Subcutaneous adipose tissue (tissue), 4 donors: ENCODE measurements around the gene BEND5. TPM values are rescaled to one million over a fixed set of nuclear protein-coding genes. Genes with fewer than 3 reads are reported as not detected.

Experiments
- total RNA-seq, 4 donors: library from RNA; depleted of rRNA; stranded (reverse); fragments of >200 nt; gene quantifications; one replicate each; pipeline ENCODE4 v1.1.0, GENCODE V29; 2016
- TF ChIP-seq, protein P1 (sequence below): fragments of 450-650 bp; IDR thresholded peaks from one replicate; pipeline ENCODE4 v1.5.1; 2016; ENCODE audit warnings: low read depth, mild to moderate bottlenecking, control low read depth, antibody characterized with exemption, moderate library complexity

BEND5 gene, protein sequence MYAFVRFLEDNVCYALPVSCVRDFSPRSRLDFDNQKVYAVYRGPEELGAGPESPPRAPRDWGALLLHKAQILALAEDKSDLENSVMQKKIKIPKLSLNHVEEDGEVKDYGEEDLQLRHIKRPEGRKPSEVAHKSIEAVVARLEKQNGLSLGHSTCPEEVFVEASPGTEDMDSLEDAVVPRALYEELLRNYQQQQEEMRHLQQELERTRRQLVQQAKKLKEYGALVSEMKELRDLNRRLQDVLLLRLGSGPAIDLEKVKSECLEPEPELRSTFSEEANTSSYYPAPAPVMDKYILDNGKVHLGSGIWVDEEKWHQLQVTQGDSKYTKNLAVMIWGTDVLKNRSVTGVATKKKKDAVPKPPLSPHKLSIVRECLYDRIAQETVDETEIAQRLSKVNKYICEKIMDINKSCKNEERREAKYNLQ
- total RNA-seq = 1 to 10 TPM; 2.4 to 5.1 (median 3.6) TPM

DNA sequence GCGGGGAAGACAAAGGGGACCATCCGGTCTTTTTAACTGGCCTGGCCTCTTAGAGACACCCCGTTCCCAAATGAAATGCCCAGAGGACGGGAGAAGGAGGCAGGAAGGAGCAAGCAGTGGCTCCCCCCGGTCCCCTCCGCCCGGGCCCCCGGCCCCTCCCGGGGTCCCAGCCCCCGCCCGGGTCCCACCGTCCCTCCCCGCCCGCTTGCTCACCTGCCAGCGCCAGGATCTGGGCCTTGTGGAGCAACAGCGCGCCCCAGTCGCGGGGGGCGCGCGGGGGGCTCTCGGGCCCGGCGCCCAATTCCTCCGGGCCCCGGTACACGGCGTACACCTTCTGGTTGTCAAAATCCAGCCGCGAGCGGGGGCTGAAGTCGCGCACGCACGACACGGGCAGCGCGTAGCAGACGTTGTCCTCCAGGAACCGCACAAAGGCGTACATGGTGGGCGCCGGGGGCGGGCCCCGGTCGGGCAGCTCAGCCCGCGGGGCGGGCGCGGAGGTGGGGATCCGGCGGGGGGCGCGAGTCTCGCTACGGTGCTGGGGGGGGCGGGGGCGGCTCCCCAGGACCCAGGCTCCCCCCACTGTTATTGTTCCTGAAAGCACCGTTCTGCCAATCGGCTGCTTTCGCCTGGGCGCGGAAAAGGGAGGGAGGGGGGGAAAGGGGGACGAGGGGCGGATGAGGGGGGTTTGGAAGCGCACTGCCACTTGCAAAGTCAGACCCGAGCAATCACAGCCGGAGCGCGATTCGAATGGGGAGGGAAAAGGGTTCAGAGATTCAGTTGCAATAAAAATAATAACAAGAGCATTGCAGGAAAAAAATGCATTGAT is at the start of gene BEND5:
Gene BEND5, minus strand, starts transcription at position 499 of the 826 bp plus-strand sequence. Its CDS starts 60 bp downstream, at position 439.
- TF ChIP-seq, protein P1, sequence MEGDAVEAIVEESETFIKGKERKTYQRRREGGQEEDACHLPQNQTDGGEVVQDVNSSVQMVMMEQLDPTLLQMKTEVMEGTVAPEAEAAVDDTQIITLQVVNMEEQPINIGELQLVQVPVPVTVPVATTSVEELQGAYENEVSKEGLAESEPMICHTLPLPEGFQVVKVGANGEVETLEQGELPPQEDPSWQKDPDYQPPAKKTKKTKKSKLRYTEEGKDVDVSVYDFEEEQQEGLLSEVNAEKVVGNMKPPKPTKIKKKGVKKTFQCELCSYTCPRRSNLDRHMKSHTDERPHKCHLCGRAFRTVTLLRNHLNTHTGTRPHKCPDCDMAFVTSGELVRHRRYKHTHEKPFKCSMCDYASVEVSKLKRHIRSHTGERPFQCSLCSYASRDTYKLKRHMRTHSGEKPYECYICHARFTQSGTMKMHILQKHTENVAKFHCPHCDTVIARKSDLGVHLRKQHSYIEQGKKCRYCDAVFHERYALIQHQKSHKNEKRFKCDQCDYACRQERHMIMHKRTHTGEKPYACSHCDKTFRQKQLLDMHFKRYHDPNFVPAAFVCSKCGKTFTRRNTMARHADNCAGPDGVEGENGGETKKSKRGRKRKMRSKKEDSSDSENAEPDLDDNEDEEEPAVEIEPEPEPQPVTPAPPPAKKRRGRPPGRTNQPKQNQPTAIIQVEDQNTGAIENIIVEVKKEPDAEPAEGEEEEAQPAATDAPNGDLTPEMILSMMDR = no peak

DNA sequence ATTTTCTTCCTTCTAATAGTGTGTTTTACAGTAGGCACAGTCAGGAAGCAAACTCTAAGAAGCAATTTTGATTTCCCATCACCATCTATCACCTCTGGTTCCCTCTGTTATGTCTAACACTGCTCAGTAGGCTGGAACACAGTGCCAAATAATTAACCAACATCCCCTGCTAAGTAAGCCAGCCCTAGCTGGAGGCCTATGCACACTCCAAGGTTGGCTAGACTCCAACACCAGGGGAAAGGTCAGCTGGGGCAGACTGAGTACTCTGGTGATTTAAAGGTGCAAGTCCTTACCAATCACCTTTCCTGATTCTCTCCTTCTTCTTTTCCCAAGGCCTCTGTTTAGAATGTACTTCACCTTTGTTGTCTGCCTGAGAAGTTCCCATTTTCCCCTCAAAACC is 46.5 kb upstream of the BEND5 start:
- TF ChIP-seq, protein P1 = no peak

DNA sequence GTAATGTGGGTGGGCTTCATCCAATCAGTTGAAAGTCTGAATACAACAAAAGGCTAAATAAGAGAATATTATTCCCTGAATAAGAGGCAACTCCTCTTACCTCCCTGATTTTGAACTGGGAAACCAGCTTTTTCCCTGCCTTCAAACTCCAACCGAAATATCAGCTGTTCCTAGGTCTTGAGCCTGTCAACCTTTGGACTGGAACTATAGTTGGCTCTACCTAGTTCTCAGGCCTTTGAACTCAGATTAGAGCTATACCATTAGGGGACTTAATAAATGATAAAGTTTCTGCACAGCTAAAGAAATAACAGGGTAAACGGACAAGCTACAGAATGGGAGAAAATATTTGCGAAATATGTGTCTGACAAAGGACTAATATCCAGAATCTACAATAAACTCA is 43.8 kb upstream of the BEND5 start:
- TF ChIP-seq, protein P1 = no peak

DNA sequence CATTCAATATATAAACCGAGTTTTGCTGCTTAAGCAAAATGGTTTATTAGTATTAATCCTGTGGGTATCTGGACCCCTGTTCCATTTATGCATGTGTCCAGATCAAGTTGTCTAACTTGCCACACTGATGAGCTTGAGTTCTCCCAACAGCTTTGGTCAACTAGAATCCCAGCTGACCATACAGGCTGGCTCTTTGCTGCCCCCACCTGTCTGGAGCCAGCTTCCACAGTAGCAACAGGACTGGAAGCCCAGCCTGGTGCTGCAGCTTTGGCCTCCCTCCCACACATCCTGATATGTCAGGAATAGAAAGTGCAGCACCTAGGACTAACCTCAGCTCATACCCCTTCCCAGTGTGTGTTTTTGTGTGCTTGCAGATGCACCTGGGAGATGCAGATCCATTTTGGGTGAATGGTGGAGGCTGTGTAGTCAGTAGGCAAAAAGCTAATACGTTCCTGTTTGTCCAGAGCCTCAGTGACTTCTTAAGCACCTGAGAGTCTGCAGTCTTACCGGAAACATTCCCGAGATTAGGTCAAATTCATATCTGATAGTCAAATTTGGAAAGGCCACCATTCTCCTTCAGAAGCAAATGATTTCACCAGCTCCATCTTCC is 40.9 kb upstream of the BEND5 start:
- TF ChIP-seq, protein P1 = no peak

DNA sequence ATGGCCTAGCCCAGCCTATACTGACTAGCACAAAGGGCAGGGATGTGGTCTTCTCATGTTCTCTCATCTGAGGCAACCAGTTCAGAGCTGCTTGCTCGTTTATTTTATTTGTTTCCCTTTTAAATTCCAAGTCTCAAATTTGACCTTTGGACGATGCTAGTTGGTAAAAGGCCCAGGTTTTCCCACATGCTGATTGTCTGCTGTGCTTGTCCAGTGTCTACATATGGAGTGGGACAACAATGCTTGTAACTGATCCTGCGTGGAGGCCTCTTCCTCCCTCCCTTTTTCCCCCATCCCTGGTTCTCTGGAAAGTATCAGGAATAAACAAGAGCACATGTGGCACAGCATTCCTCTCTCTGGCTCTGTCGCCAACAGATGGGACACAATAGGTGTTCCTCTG is 34.0 kb upstream of the BEND5 start:
- TF ChIP-seq, protein P1 = no peak

DNA sequence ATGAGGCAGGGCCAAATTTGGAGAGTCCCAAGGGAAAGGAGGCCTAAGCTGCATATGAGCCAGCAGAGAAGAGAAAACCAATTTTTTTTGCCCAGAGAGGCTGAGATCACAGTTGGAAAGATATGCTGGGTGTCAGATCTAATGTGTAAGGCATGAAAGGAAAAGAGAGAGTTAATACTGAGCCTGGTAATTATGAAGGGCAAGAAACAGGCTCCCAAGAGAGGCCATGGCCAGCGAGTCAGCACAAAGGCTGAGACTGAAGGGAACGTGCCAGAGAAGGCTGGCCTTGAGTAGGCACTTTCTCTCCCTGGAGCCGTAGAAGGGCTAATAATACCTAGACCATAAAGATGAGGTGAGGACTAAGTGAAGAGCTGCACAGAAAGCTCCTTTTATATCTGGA is 31.8 kb upstream of the BEND5 start:
- TF ChIP-seq, protein P1 = no peak
